ENCODE results near the gene DICER1.

DICER1 gene

GRCh38 chr14:95119336-95119735 is 38.0 kb downstream of the DICER1 start:
- no peak for DNase-seq

- peak; percentile 26 for DNase-seq
These were observed 39.2 kb downstream of the DICER1 start for GRCh38 chr14:95117937-95118721.

- DNase-seq = no peak
These were observed 43.9 kb downstream of the DICER1 start for GRCh38 chr14:95113476-95113875.

GRCh38 chr14:95111507-95112164 is 45.7 kb downstream of the DICER1 start:
- no peak for DNase-seq

- DNase-seq = no peak
These were observed 47.2 kb downstream of the DICER1 start for GRCh38 chr14:95110178-95110577.

GRCh38 chr14:95107711-95108110 is 49.6 kb downstream of the DICER1 start:
- no peak for DNase-seq

- DNase-seq = peak; percentile 8
These were observed 50.4 kb downstream of the DICER1 start for GRCh38 chr14:95106971-95107370.

- DNase-seq = no peak
These were observed 52.4 kb downstream of the DICER1 start for GRCh38 chr14:95104911-95105310.

- DNase-seq = no peak
These were observed 54.7 kb downstream of the DICER1 start for GRCh38 chr14:95102680-95103044.

GRCh38 chr14:95101736-95102679 is 55.3 kb downstream of the DICER1 start:
- DNase-seq = no peak

- peak; percentile 75 for DNase-seq
These were observed 58.2 kb downstream of the DICER1 start for GRCh38 chr14:95098984-95099599.

GRCh38 chr14:95097385-95097784 is 59.9 kb downstream of the DICER1 start:
- peak; percentile 64 for DNase-seq

GRCh38 chr14:95096476-95096875 is 60.9 kb downstream of the DICER1 start:
- DNase-seq = no peak

GRCh38 chr14:95095996-95096395 is 61.3 kb downstream of the DICER1 start:
- DNase-seq = peak; percentile 10

- no peak for DNase-seq
These were observed 64.6 kb downstream of the DICER1 start for GRCh38 chr14:95092723-95093122.

- no peak for DNase-seq
These were observed 65.7 kb downstream of the DICER1 start for GRCh38 chr14:95091581-95091980.

- no peak for DNase-seq
These were observed 68.7 kb downstream of the DICER1 start for GRCh38 chr14:95088665-95089064.

GRCh38 chr14:95087619-95088018 is 69.7 kb downstream of the DICER1 start:
- DNase-seq = no peak

GRCh38 chr14:95085321-95085720 is 72.0 kb downstream of the DICER1 start:
- DNase-seq = no peak

GRCh38 chr14:95078867-95079266 is 78.5 kb downstream of the DICER1 start:
- DNase-seq = no peak

GRCh38 chr14:95077345-95077744 is 80.0 kb downstream of the DICER1 start:
- no peak for DNase-seq

- DNase-seq = no peak
These were observed 81.5 kb downstream of the DICER1 start for GRCh38 chr14:95075789-95076188.

- DNase-seq = no peak
These were observed 83.4 kb downstream of the DICER1 start for GRCh38 chr14:95073947-95074346.
